GM21786 (cell line): ENCODE results near the gene PFDN2.
"Not testable (repeated sequence)": the region's sequence is repeated elsewhere in the genome, so short reads cannot be mapped to it uniquely, and the experiment has no call there.

Source experiments
- ATAC-seq: cut with Tn5 transposase; IDR thresholded peaks from one replicate; pipeline ENCODE4 v1.9.1; 2021; ENCODE audit not compliant: unreplicated experiment

The PFDN2 gene

DNA sequence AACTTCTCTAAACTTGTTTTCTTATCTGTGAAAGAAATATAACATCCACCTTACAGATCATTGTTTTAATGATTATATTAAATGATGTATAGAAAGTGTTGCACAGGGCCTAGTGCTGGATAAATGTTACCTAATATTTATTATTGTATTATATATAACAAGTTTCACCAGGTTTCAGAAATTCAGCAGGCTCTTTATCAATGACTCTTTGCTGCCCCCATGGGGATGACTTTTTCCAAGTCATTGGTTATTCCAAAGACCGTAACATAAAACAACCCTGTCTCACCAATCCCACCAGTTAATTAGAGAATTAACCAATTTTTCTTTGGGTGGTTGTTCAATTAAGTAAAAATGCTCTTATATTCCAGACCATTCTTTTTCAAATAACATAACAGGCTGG, 21.9 kb upstream of the PFDN2 start:
- no peak for ATAC-seq

DNA sequence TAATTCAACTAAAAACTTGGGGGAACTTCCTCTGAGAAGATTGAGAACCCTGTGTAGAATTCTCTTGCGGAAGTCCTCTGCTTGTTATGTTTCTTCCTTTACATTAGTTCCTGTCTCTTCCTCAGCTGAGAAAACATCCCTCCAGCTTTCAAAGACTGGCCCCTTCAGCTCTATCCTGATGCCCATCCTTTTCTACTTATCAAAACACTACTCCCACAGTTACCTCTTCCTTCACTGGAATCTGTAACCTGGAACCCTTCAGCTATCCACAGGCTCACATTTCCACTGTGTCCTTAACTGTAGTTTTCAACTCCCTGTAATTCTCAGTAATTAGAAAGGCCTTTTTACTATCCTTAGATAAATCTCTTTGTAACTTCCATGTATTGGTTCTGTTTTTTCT, 20.6 kb upstream of the PFDN2 start:
- no peak for ATAC-seq

DNA sequence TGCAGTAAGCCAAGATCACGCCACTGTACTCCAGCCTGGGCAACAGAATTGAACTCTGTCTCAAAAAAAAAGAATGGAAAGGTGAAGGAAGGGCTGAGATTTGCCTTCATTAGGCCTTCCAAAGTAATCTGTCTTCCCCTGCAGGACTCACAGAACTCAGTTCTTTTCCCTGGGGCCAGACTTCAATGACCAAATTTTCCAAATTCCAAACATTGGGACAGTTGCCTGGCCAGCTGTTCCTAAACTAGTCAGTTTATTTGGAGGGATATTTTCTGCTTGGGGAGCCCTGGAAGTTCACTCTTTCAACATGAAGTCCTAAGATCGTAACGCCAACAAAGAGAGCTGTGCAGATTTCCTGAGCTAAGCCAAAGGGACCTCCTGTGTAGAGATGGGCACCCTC, 20.0 kb upstream of the PFDN2 start:
- ATAC-seq, result no peak

DNA sequence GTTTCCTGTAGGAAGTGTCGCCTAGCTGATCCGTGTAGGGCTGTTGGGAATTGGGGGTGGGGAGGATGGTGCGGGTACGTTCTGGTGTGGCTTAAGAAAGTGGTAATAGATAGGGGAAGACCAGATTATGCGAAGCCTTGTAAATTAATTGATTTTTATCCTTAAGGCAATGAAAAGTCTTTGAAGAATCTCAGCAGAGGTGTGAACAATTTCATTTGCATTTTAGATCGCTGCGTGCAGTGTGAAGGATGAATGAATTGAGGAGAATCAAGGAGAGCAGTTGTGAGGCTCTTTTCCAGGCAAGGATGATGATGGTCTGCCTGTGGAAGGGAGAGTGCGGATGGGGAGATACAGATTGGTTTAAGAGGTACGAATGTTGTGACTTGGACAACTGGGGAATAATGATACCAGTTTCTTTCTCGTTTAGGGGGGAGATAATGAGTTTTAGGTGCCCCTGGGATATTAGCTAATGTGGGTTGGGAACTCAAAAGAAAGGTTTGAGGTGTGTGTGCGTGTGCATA, 15.4 kb upstream of the PFDN2 start:
- no peak for ATAC-seq

DNA sequence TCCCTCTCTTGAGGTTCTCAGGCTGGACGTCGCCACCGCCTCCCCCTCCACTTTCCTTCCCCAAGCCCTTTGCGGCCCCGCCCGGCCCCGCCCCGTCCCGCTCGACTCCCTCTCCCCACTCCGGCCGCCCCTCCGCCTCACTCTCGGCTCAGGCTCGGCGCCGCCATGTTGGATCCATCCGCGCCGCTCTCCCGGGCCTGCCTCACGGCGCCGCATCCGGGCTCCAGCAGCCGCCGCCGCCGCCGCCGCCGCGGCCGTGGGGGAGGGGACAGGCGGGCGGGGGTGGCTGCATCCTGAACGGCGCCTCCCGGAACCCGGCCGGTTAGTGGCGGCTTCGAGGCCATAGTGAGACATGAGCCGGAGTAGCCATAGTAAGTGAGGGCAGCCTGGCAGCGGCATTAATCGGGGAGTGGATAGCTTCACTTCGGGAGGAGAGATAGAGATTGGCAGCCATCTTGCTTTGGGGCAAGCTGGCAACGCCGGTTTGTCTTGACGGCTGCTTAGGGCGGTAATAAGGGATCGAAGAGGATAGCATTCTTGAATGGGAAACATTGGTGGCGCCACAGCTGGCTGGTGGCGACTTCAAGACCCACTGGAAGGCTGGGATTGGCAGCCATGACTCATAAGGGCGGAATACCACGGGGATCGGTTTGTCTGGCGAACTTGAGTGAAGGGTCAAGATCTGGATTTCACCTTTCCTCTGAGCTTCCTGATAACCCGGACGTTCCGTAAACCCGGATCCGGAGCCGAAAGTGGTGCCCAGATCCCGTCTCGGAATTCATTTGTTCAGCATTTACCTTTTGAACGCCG, 14.8 kb upstream of the PFDN2 start, which contains the start of gene DEDD:
Gene DEDD, minus strand, starts transcription at position 258 of the 810 bp plus-strand sequence. CDS start 8,205 bp downstream, outside the sequence.
- peak; percentile 97 for ATAC-seq

DNA sequence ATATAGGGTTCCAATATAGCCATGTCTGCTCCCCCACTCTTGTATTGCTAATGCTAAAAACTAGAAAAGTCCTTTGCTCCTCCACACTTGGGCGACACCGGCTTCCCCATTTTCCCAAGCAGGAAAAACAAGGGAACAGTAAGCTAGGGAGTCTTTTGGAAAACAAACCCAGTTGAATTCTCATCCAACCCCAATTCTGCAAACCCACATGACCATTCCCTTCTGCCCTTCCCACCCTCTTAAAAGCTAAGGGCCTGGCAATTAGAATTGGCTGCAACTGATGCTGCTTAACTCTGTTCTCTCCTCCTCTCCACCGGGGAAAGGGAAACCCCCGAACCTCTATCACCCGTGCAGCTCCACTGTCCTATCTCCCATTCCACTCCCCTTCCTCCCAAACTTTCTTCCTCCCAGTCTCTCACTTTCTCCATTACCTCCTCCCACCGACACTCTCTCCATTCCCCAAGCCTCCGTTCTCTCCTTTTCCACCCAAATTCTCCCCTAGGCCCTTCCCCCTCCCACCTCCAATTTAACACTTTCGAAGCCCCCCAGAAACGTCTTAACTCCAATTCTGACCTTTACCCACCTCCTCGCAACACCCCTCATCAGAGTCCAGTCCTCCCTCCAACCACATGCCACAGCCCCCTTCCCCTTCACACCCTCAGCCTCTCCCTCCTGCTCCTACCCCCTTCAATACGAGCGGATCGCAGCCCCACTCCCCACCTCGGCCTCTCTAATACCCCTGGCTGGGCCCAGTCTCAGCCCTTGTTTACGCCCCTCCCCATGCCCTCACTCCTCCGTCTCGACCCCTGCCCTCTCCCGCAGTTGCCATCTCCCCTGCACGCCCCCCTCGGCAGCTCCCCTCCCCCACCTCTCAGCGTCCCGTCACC, 13.9 kb upstream of the PFDN2 start:
- no peak for ATAC-seq

DNA sequence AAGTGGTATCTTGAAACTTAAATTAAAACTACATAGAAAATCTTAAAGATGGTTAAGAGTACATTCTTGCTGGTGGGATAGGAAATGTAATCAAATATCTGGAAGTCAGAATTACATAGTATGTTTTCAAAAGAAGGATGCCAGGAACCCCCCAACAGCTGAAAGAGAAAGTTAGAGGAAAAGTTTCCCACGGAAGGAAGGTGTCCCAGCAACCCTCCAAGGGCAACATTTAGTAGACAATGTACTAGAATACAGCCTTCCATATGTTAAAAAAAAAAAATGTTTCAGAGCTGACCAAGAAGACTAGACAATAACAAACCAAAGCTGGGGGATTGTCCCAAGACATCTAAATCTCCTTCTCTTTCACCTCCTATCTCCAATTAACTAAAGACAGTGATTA, 12.4 kb upstream of the PFDN2 start:
- no peak for ATAC-seq

DNA sequence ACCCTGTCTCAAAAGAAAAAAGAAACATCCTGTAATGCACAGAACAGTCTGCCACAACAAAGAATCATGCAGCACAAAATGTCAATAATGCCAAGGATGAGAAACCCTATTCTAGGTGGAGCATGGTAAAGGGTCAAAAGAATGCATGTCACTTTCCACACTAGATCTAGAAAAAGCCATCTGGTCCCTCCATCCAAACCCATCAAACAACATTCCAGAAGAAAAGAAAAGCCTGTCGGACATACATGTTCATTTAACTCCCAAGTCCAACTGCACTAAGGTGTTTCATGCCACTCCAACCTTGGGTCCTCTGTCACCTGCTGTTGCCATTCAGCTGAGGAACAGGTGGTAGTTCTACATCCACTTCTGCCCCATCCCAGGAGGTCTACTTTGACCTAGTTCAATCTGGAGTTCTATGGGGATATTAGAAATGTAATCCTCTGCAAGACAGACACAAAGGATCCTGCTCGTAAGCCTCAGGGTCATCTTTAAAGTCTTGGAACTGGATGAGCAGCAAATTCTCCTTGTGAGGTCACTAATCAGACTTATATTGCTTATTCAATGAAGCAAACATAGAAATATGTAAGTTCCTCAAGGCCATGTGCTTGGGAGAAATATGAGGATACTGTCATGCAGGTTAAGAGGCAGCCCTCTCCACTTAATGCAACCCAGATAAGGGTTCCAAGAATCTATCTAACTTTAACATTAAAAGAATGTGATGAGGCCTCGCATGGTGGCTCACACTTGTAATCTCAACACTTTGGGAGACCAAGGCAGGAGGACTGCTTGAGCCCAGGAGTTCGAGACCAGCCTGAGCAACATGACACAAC, 11.0 kb upstream of the PFDN2 start:
- no peak for ATAC-seq

DNA sequence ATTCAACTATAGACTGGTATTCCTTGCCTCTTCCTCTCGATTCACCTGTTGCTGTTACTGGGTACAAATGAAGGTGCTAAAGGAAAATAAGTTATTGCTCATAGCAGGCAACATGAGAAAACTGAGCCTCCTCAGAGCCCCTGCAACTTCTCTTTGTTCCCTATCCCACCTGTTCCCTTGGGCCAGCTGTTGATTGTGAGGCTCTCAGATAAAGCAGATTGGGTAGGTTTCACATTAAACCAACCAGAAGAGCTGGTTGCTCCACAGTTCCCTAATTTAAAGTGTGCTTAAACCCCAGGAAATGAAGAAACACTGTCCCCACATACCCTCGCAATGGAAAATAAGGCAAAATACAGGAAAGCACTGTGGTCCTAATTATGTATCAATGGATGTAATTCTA, 9.8 kb upstream of the PFDN2 start:
- ATAC-seq, result no peak

DNA sequence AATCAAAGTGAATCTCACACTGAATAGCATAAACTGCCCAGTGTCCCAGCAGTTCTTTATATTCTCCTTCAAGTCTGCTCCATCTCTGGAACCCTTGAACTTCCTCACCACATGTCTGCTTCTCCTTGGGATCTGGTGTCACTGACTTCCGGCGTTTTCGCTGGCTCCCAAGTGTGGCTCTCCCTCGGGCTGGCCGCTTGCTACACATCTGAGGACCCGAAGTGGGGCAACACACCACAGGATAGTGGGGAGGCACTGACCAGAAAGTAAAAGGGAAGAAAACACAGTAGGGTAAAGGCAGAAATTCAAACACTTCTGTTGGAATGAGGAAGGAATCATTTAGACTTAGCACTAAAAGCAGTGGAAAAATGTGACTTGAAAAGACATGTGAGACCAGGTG, 5.1 kb upstream of the PFDN2 start:
- ATAC-seq, result no peak

DNA sequence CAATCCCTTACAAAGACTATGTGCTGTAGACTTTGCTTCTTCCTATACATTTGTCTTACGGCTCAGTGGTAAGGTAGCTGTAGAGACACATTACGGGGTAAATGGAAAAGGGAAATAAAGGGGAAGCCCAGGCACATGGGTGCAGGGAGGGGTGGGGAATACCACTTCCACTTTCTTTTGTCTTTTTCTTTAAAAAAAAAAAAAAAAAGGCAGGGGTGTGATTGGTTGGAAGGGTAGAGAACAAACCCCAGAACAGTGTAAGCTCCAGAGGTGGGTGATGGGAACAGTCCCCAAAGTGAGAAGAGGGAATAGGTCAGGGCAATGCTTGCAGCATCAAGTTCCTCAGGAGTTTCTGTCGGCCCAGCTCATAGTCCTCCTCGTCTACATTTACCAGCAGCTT, 4.0 kb upstream of the PFDN2 start:
- ATAC-seq, result no peak

DNA sequence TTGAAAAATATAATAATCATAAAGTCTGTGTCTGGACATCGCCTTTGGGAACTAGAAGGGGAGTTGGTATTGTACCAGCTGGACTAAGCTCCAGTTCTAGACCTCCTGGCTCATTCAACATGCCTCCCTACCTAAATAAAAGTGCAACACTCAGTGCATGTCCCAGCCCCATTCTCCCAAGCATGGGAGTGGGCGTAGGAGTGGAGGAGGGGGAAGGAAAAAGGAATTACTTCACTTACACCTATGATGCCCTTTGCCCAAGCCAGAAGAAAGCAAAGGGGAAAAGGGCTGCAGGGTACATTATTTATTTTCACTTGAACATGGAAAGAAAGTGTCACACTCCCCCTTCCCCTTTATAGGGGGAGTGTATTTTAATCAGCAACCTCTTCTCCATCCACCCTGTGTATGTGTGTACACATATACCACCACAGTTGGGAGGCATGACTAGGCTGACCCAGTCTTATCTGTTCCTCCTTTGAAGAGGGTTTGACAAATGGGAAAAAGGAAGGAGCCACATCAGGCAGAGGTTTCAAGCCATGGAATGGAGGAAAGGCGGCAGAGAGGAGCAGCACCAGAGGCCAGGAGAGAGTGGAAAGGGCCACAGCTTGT, 3.3 kb upstream of the PFDN2 start:
- no peak for ATAC-seq

DNA sequence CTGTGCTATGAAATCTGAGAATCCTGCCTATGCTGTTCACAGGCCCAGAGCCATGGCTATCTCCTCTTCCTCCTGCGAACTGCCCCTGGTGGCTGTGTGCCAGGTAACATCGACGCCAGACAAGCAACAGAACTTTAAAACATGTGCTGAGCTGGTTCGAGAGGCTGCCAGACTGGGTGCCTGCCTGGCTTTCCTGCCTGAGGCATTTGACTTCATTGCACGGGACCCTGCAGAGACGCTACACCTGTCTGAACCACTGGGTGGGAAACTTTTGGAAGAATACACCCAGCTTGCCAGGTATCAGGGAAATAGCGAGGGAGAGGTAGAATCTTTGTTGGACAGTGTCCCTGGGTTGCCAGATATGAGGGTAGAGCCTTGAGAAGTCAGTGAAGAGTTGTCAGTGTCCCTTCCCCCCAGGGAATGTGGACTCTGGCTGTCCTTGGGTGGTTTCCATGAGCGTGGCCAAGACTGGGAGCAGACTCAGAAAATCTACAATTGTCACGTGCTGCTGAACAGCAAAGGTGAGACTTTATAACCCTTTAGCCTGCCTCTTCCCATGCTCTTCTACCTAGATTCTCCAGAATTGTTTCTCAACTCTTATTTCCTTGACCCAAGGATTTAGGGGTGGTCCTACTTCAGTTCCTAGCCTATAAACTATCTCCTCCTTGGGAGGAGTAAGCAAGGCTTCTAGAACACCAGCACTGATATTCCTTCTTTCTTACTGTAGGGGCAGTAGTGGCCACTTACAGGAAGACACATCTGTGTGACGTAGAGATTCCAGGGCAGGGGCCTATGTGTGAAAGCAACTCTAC, 1.5 kb upstream of the PFDN2 start:
- ATAC-seq, result peak; percentile 55

DNA sequence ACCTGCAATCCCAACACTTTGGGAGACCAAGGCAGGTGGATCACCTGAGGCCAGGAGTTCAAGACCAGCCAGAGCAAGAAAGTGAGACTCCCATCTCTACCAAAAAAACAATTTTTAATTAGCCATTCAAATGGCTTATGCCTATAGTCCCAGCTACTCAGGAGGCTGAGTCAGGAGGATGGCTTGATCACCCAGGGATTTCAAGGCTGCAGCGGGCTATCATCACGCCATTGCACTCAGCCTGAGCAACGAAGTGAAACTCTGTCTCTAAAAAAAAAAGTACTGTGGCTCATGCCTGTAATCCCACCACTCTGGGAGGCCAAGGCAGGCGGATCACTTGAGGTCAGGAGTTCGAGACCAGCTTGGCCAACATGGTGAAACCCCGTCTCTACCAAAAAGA, 1.9 kb downstream of the PFDN2 start:
- not testable (repeated sequence) for ATAC-seq

DNA sequence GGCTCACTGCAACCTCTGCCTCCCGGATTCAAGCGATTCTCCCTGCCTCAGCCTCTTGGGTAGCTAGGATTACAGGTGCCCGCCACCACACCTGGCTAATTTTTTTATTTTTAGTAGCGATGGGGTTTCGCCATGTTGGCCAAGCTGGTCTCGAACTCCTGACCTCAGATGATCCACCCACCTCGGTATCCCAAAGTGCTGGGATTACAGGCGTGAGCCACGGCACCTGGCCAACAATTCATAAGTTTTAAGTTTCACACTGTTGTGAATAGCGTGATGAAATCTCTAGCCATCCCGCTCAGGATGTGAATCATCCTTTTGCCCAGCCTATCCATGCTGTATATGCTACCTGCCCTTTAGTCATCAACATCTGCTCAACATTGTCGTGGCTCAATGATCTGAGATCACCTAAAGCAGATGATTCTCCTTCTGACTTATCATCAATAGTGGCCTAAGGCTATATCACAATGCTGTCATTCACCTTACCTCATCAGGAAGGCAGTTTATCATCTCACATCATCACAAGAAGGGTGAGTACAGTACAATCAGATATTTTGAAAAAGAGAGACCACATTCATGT, 2.6 kb downstream of the PFDN2 start:
- ATAC-seq, result no peak

DNA sequence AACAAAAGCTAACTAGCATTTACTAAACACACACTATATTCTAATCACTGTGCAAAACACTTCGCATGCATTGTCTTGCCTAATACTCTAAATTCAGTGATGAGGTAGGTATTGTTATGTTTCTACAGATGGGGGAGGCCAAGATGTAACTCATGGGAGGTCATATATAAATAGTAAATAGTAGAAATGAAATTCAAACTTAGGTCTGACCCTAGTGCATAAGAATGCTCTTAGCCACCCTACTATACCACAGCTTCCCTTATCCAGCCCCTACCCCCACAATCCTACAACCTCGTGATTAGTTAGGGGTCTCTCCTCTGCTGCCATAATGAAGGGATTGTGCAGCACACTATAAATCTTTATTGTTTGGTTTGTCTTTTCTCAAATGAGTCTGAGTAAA, 3.3 kb downstream of the PFDN2 start:
- no peak for ATAC-seq

DNA sequence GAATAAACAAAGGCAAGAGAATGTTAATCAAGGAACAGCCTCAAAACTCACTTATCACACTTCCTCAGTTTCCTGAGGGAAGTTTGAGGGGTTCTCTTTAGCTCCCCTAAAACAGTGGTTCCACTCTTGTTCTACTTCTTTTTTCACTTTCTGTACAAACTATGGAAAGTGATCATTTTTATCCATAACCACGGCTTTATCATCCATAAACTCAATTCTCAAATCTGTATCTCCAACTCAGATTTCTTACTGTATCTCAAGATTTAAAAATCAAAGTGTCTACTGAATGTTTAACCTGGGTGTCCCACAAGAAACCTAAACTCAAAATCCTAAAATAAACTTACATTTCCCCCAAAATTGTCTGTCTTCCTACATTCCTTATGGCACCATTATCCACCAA, 3.9 kb downstream of the PFDN2 start:
- ATAC-seq, result no peak

DNA sequence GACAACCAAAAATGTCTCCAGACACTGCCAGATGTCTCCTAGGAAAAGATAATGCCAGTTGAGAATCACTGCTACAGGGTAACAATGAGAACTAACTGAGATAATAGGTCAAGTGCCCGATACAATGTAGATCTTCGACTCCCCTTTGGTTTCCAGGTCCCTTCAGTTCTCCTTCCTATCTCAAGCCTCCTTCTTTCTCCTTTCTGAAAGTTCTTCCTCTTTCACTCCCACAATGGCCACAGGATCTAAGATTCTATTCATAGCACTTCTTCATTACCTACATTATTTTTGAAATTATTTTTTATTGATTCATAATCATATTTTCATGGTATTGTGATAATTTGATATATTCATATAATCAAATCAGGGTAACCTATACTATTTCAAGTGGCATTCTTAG, 6.3 kb downstream of the PFDN2 start:
- ATAC-seq, result no peak

DNA sequence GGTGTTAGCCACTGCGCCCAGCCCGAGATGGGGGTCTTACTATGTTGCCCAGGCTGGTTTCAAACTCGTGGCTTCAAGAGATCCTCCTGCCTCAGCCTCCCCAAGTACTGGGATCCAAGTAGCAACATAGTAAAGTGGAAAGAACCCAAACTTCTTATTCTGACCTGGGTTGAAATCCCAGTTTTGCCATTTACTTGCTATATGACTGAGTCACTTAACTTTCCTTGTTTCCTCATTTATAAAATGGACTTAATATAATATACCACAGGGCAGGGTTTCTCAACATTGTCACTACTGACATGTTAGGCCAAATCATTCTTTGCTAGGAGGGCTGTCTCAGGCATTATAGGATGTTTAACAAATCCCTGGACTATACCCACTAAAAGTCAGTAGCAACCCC, 6.7 kb downstream of the PFDN2 start:
- ATAC-seq, result no peak
